HT-29 (cell line): ENCODE data around the gene SERPINB7. TPM values are rescaled to one million over a fixed set of nuclear protein-coding genes. Genes with fewer than 3 reads are reported as not detected.
A peak's percentile ranks its signal among the peaks of the same experiment; 100 is the strongest.
"Not testable (repeated sequence)": the region's sequence is repeated elsewhere in the genome, so short reads cannot be mapped to it uniquely, and the experiment has no call there.

Source experiments
- DNase-seq: peaks from one replicate; pipeline ENCODE4 v3.0.0-alpha.2; 2015; ENCODE audit warnings: low spot score
- total RNA-seq: library from RNA; depleted of rRNA; stranded (reverse); fragments of >200 nt; shearing (Covaris generic); gene quantifications from 2 replicates; pipeline ENCODE4 v1.2.3, GENCODE V29; 2014; rRNA removed

SERPINB7 gene
- 0.16 TPM in 1 of 2 replicates, not detected in the other for total RNA-seq

GRCh38 chr18:63775166-63775730, at the start of gene SERPINB7:
Gene SERPINB7, plus strand, starts transcription at chr18:63775418. Its CDS starts 6,955 bp downstream, at chr18:63782373.
- DNase-seq: no peak

DNA sequence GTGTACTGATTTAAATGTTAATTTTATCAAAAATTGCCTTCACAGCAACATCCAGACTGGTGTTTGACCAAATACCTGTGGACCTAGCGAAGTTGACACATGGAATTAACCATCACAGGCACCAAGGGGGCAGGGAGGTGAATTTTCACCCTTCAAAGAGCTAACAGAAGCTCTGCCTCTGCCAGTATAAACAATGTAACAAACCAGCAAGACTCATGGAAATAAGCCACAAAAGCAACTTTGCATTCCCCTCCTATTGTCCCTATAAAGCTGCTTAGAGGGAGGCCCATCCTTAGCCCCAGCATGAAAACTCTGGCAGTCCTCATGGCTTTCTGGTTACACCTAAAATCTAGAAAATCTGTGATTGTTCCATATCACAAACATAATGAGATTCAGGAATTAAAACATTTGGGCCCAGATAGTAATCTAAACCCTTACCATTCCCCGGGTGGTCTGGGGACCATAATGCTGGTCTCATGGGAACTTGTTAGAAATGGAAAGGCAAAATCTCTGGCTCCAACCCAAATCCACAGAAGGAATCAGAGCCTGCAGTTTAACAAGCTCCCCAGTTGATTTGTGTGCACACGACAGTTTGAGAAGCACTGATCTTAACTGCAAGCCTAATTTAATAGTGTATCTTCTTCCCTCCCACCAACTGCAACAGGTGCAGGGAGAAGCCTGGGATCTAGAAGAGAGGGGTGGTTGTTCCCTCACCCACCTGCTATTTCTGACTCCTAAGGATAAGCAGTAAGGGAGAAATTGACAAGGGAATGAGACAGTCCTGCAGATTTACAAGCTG, 49.3 kb upstream of the SERPINB7 start:
- DNase-seq: no peak

GRCh38 chr18:63730773-63731172, 44.4 kb upstream of the SERPINB7 start:
- peak; percentile 29 for DNase-seq

DNA sequence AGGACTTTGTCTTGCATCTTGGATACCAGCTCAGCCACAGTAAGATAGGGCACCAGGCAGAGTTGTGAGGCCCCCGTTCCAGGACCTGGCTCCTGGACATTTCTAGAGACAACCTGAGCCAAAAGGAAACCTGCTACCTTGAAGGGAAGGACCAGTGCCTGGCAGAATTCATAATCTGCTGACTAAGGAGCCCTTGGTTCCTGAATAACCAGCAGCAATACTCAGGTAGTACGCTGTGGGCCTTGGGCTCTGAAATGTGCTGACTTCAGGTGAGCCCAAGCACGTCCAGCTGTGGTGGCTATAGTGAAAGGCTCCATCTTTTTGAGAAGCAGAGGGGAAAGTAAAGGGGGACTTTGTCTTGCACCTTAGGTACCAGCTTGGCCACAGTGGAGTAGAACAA, 44.0 kb upstream of the SERPINB7 start:
- no peak for DNase-seq

GRCh38 chr18:63736876-63737275, 38.3 kb upstream of the SERPINB7 start:
- peak; percentile 63 for DNase-seq

GRCh38 chr18:63741769-63742168, 33.4 kb upstream of the SERPINB7 start:
- peak; percentile 68 for DNase-seq

- no peak for DNase-seq
Measured at GRCh38 chr18:63747006-63747405, 28.2 kb upstream of the SERPINB7 start.

GRCh38 chr18:63749489-63749888, 25.7 kb upstream of the SERPINB7 start:
- no peak for DNase-seq

- DNase-seq: no peak
Measured at GRCh38 chr18:63752636-63753035, 22.6 kb upstream of the SERPINB7 start.

DNA sequence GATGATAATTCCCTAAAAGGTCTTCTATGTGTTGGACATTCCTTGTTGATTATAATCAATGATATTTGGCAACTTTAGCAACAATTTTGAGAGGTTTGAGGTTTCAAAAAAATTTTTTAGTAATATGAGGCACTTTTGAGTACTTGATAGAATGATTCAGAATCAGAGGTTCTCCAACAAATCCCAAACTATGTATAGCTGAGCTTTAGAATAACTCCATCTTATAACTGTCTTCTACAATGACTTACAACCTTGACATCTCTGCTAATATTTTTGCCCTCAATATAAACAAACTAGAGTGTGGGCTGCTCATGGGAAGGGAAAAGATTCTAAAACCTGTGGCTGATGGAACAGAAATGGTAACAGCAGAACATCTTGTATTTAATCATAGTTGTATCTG, 21.5 kb upstream of the SERPINB7 start:
- no peak for DNase-seq

DNA sequence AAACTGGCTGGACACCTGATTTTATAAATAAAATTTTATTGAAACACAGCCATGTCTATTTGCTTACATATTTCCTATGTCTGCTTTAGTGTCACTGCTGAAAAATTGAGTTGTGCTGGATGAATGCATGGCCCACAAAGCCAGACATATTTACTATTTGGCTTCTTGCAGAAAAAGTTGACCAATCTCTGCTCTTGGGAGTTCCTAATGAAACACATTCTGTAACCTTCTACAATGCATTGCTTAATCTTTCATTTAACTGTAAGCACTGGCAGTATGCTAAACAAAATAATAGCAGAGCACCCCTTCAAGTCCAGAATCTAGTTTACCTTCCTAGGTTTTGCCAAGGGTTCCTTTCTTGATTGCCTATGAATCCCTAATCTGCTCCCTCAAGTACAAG, 17.7 kb upstream of the SERPINB7 start:
- DNase-seq: no peak

DNA sequence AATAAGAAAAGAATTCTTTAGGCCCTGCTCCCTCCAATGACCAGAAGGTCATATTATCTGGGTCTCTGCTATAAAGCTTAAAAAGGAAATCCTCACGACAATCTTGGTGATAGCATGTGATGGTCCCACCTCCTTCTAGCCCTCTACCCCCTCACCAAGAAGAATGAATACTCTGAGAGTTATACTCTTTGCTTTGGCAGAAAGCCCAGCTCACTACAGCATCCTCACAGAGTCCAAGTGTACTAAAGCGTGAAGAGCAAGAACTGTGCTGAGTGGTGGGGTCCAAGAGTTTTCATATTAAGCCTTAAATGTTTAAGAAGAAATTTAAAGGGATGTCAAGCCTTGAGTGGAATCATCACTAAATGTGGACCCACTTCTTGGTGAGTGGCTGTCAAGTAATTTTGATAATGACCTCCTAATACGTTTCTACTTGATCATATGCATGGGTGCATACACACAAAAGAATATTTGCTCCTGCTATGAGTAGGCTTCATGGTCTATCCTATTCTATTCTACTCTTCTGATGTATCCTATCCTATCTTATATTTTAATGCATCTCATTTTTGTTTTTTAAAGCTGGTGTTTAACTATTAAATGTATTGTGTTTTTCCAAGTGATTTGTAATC, 16.5 kb upstream of the SERPINB7 start:
- no peak for DNase-seq

DNA sequence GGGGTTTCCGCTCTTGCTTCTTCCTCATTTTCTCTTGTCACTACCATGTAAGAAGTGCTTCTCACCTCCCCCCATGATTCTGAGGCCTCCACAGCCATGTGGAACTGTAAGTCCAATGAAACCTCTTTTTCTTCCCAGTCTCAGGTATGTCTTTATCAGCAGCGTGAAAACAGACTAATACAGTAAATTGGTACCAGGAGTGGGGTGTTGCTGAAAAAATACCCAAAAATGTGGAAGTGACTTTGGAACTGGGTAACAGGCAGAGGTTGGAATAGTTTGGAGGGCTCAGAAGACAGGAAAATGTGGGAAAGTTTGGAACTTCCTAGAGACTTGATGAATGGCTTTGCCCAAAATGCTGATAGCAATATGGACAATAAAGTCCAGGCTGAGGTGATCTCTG, 15.4 kb upstream of the SERPINB7 start:
- not testable (repeated sequence) for DNase-seq

GRCh38 chr18:63762518-63762917, 12.7 kb upstream of the SERPINB7 start:
- DNase-seq: no peak

DNA sequence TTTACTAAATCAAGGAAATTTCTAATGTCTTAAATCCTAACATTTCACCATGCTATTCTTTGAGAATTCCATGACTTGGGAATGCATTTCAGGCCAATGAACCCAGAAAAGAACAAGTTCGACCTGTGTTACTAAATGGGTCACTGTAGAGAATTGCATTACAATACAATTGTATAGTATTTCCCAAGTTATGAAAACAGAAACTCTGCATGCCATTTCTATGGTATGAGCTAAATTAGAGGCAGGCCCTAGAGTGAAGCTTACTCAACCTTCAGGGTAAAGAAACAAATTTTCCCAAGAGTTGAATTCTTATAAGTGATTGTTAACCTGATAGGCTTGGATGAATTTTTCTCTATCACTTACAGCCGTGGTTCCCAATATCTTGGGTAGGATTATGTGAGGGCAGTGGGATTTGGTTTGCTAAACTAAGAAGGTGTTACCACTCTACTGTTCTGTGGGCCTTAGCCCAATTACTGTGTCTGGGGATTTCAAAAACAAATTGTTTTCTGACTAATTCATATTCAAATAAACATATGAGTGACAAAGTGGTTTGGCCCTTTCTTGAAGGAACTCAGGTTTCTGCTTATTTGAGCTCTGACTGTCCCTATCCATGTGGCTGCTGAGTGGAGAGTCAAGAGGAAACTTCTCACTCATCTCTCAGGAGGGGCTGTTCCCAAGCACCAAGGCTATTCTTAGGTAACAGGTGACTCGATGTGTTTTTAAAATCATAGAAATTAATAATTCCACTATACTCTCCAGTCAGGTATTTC, 11.2 kb upstream of the SERPINB7 start:
- no peak for DNase-seq

DNA sequence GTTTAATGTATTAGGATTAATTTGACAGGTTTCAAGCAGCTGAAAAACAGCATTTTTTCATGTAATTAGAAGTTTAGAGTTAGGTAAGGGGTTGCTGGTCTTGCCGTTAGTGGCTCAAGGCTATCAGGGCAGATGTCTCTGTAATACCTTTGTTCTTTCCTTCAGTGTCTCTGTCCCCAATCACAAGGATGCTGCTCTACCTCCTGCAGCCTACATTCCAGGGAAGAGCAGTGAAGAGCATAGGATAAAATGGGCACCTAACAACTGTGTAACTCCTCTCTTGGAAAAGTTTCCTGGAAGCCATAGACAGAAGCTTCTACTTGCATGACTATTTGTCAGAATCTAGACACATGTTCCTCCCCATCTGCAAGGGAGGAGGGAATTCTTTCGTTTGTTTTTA, 9.4 kb upstream of the SERPINB7 start:
- no peak for DNase-seq

GRCh38 chr18:63773551-63773950, 1.7 kb upstream of the SERPINB7 start:
- no peak for DNase-seq

GRCh38 chr18:63774511-63774910, 707 bp upstream of the SERPINB7 start:
- peak; percentile 52 for DNase-seq

DNA sequence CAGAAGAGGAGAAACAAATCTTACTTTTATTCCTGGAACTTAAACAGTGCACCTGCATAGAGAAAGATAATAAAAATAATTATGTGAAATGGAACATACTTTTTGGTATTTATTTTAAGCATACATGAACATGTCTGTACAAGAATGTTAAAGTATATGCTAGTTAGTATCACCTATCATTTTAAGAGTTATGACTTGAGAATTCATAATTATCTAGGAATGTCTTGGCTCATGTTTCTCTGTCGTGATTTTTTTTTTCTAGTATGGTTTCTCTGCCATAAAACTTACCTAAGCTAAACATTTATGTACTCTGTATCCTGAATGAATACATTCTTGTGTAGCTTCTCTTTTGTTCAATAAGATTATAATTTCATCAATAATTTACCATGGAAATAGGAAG, 4.2 kb downstream of the SERPINB7 start:
- no peak for DNase-seq

DNA sequence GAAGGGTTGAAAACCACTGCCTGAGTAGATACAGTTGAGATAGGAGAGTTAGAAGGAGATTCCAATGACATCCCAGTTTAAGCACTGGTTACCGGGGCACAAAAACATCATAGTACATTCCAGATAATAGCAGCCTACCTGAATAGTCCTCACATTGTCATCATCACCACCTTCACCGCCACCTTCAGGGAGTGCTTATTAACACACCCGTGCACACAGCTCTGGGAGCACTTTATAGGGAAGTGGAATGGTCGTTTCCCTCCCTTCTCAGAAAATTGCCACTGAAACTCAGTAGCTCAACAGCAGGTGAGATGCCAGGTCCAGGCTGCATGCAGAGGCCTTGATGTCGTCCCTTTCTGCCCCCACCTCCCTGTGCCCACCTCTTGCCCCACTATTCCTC, 8.2 kb downstream of the SERPINB7 start:
- DNase-seq: peak; percentile 46

- DNase-seq: no peak
Measured at GRCh38 chr18:63784787-63785452, 9.7 kb downstream of the SERPINB7 start.
